Fibroblast of mammary gland (primary cell): ENCODE measurements around the gene TNFRSF1A.
A peak's percentile ranks its signal among the peaks of the same experiment; 100 is the strongest.

Source experiments
- DNase-seq: peaks from one replicate; pipeline ENCODE4 v3.0.0-alpha.2; 2010; ENCODE audit warnings: low read depth
- H3K4me3 ChIP-seq: 2 replicates; pipeline ENCODE4 v1.5.1; 2011; ENCODE audit warnings: low read depth, mild to moderate bottlenecking, low read length, moderate library complexity; ENCODE audit not compliant: control insufficient read depth
- TF ChIP-seq, protein P1 (sequence below): conservative IDR thresholded peaks from 2 replicates; pipeline ENCODE4 v1.5.1; 2011; ENCODE audit warnings: low read depth, low read length, inconsistent platforms; ENCODE audit not compliant: control insufficient read depth, insufficient read depth

Gene TNFRSF1A

DNA sequence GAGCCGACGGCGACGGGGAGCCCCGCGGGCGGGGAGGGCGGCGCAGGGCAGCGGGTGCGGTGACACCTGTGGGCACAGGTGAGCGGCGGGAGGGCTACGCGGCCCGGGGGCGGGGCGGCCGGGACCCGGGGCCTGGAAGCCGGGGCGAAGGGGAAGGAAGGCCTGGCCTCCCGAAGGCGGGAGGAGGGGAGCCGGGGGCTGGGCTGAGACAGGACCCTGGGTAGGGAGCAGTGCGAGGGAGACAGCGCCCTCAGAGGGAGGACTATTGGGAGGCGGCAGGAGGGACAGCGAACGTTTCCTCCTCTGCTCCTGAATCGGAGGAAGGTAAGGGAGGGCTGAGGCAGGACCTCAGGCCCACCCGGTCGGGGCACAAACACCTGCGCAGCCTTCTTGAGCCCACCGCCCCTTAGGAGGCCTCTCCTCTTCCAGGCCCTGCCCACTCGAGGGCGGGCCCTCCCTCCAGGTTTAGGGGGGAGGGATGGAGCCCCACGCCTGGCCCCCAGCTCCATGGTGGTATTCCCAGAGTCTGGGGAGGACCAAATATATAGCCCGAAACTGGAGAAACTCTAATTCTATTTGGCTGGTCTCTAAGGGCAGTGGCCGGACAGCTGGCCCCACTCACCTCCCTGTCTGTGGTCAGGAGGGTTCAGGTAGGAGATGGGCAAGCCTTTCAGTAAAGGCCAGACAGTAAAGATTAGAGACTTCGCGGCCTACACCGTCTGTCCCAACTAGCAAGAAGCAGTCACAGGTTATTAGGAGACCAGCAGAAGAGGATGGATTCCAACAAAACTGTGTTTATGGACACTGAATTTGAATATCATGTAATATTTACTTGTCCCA is 30.9 kb downstream of the TNFRSF1A start:
- DNase-seq, result no peak
- TF ChIP-seq, protein P1, sequence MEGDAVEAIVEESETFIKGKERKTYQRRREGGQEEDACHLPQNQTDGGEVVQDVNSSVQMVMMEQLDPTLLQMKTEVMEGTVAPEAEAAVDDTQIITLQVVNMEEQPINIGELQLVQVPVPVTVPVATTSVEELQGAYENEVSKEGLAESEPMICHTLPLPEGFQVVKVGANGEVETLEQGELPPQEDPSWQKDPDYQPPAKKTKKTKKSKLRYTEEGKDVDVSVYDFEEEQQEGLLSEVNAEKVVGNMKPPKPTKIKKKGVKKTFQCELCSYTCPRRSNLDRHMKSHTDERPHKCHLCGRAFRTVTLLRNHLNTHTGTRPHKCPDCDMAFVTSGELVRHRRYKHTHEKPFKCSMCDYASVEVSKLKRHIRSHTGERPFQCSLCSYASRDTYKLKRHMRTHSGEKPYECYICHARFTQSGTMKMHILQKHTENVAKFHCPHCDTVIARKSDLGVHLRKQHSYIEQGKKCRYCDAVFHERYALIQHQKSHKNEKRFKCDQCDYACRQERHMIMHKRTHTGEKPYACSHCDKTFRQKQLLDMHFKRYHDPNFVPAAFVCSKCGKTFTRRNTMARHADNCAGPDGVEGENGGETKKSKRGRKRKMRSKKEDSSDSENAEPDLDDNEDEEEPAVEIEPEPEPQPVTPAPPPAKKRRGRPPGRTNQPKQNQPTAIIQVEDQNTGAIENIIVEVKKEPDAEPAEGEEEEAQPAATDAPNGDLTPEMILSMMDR, result no peak
- no peak overlapping the region for H3K4me3 ChIP-seq

DNA sequence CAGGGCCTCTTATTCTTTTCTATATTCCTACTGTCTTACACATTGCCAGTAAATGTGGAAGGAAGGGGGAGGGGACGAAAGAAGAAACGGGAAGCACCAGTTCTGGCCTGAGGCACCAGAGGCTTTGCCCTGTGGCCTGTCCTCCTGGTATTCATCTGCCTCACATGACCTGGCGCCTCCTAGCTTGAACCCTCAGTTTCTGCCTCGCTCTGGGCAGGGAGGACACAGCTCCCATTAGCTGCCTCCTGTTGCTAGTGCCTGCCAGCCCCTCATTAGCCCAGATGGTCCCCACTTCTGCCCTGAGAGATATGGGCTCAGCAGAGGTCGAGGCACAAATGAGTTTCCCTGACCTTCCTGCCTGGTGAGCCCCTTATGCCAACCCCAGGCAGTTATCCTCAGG is 34.3 kb downstream of the TNFRSF1A start:
- TF ChIP-seq, protein P1, result no peak
- no peak for DNase-seq
- no peak overlapping the region for H3K4me3 ChIP-seq

DNA sequence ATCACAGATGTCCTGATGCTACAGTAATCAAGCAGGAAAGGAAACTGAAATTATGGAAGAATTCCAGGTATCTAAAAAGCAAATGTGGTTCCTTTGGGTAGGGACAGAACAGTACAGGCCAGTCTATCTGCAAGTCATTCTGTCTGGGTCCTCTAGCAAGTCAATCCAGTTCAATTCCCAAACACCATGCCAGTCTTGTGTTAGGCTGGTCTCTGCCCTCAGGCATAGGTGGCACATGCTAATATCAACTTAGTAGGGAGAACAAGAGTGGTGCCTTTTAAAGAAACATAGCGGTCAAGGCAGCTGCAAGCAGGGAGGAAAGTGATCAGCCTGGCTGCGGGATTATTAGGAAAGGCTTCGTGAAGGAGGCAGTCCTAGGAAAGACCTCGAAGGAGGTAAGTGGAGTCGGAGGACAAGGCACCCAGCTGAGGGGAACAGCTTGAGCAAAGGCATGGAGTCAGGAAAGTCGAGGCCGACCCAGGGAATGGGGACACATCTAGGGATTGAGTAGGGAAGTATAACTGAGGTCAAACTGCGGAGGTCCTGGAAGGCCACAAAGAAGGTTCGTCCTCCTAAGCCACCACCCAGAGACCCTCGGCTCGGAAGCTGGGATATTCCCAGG is 35.2 kb downstream of the TNFRSF1A start:
- DNase-seq, result no peak
- H3K4me3 ChIP-seq, result no peak overlapping the region
- TF ChIP-seq, protein P1, result no peak

DNA sequence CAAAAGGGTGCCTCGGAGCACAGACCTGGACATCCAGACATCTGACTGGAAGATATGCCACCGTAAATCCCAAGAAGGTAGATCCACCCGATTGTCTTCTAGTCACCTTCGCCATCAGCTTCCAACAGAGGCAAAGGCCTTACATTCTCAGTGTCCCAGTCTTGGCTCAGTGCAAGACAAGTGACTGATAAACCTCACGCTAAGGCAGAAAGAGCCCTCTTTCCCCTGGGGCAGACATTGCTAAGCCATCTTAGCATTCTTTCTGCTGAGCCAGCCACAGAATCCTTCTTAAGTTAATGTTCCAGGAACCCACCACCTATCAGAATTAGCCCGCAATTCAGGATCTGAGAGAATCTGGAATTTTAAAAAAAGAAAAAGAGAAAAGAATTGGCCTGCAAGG is 35.7 kb downstream of the TNFRSF1A start:
- DNase-seq, result no peak
- TF ChIP-seq, protein P1, result no peak
- H3K4me3 ChIP-seq, result no peak overlapping the region

DNA sequence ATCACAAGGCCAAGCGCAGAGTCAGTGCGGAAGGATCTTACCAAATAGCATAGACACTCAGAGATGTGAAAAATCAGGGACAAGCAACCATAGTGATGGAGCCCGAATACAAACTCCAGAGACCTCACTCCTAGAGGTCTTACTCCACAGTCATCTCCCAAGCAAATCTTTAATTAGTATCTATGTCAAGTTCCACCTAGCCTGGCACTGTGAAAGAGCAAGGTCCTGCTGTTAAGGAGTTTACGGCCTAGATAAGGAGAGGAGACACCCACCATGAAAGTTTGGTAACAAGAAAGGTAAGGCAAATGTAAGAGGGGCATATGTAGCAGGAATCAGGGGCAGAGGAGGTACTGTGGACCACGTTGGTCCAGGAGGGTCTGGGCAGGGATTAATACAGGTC is 38.8 kb downstream of the TNFRSF1A start:
- no peak for DNase-seq
- TF ChIP-seq, protein P1, result no peak
- no peak overlapping the region for H3K4me3 ChIP-seq

DNA sequence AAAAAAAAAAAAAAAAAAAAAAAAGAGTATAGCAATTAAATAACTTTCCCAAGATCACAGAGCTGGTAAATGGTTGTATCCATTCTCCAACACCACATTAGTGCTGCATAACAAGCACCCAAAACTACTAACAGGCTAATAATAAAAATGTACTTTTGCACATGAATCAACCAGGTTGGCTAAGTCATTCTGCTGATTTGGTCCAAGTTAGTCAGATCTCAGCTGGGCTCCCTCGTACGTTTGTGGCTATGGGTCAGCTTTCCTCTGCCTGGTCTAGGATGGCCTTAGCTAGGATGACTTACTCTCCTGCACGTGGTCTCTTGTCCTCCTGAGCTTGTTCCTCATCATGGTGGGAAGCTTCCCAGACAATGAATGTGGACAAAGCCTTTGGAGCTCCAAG is 39.3 kb downstream of the TNFRSF1A start:
- TF ChIP-seq, protein P1, result no peak
- no peak overlapping the region for H3K4me3 ChIP-seq
- peak; percentile 78 for DNase-seq
